Activated CD8-positive, alpha-beta memory T cell treated with anti-CD3 and anti-CD28 coated beads, Interleukin-2, amount 50 U/mL, for 24 hours (primary cell): ENCODE data around the gene SLC1A2.

Source experiments
- DNase-seq: peaks from one replicate; pipeline ENCODE4 v3.0.0-alpha.2; 2020; ENCODE audit errors: extremely low read depth

The SLC1A2 gene

DNA sequence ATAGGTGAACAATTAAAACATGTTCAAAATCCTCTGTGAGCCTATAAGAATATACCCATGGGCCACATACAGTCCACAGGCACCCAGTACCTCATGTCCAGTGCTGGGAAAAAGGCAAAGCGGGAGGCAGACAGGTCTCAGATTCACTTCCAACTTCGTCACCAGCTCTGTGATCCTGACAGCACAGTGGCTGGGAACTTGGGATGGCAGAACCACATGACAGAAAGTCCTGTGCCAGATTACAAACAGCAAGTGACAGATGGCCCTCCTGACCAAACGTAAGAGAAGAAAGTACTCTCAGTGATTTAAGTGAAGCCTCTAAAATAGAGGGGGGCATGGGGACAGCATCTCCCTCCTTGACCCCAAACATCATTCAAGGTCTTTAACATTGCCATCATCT, 5.8 kb downstream of the SLC1A2 start:
- no peak for DNase-seq

GRCh38 chr11:35412285-35412684, 7.1 kb downstream of the SLC1A2 start:
- DNase-seq: no peak

DNA sequence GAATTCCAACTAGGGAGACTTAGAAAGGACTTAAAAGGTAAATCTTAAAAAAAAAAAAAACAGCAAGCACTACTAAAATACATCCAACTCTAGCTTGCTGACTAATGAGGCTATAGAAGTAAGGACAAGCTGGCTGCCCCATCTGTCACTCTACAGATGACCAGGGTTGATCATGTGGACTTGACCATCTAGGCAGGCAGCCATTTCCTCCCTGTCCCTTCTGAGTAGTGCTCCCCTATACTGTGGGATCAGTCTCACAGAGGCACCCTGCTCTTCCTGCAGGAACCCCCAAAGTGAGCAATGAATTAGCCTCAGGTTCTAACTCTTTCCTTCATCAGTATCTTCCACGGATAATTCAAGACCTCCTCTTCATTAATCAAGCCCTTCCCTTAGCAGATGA, 12.3 kb downstream of the SLC1A2 start:
- no peak for DNase-seq

- DNase-seq: no peak
These were observed 15.0 kb downstream of the SLC1A2 start for GRCh38 chr11:35404388-35404775.

DNA sequence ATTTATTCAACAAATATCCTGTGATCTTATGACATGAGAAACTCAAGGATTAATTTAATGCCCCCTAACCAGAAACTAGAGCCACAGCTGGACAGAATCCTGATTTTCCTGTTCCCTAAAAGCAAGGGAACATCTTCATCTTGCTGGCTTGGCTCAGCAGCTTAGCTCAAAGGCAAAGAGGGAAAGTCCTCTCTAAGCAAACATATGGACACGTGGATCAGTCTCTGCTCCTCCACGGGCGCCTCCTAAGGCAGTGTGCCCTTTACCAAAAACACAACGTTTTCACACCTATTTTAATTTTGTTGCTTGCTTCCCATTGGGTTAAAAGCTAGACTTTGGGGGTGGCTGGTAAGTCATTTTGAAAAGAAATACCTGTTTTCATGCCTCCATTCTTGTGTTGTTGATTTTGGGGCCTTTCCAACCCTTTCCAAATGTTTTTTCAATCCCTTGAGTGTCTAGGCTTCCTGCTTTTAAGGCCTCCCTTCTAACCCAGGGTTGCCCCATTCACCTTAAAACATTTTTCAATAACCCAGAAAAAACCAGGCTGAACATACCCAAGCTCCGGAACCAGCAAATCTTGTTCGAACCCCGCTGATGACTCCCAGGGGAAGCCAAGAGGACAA, 15.5 kb downstream of the SLC1A2 start:
- DNase-seq: no peak

DNA sequence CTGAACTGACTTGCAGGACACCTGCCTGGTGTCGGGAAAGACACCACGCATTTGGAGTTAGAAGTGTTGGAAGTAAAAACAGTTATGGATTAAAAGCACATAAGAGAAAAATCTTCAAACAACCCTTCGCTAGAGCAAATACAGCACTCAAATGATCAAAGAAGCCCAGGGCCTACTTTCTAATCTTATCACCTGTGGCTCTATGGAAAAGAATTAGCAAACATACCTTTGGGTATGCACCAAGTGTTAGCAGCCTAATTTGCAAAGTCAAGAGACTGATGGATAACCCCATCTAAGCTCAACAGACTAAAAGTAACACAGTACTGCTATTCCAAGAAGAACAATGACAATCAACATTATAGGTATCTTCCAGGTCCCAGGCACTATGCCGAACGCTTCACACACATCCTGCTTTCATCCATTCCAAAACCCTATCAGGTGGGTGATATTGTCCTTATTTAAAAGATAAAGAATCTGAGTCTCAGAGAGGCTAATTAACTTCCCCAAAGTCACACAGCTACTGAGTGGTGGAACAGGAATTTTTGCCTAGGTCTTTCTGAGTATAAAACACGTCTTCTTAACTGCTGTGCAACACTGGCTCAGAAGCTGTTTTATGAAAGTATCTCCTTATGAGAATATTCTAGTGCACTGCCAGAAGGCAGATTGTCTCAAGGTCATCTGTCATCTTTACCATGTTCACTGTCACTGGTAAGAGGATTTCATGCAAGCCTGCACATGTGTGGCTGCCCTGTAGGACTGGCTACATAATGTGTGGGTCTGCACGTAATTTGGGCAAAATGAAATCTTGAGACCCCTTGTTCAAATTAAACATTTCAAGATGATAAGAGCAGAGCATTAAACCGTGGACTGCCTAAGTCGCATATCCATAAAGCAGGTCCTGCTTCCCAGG, 16.4 kb downstream of the SLC1A2 start:
- DNase-seq: no peak

- no peak for DNase-seq
These were observed 20.5 kb downstream of the SLC1A2 start for GRCh38 chr11:35398881-35399280.

- no peak for DNase-seq
These were observed 24.4 kb downstream of the SLC1A2 start for GRCh38 chr11:35394941-35395340.

DNA sequence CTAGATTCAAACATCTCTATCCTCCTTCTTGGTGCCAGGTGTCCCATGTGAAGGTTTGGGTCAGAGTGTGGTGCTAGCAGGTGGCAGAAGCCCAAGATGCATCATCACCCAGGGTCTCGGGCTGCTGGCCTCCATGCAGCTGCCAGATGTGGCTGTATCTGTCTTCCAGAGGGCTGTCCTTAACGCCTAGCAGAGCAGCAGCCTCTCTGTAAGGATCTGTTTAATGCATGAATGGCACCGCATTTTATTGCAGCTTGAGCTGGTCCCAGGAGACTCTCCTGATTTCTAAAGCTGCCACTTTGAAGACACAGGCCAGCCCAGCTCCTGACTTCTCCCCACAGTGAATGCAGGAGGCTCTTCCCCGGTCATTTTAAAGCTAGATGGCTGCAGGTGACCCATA, 26.3 kb downstream of the SLC1A2 start:
- no peak for DNase-seq

- peak; percentile 66 for DNase-seq
These were observed 27.3 kb downstream of the SLC1A2 start for GRCh38 chr11:35391922-35392688.

- DNase-seq: no peak
These were observed 28.3 kb downstream of the SLC1A2 start for GRCh38 chr11:35390737-35391682.

GRCh38 chr11:35389897-35390465, 29.4 kb downstream of the SLC1A2 start:
- DNase-seq: no peak

DNA sequence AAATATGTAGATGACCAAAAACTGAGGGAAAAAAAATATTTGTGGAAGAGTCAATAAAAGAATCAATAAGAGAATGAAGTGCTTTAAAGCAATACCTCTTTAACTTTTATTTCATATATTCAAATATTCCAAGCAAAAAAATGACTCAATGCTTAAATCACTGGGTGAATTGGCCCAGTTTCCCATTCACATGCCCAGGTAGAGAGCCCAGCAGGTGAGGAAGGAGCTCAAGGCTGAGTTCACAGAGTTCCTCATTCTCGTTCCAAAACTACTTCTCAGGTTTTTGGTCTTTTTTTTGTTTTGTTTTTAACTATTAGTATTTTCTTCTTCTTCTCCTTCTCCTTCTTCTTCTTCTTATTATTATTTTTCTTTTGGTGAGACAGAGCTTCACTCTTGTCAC, 30.2 kb downstream of the SLC1A2 start:
- no peak for DNase-seq

DNA sequence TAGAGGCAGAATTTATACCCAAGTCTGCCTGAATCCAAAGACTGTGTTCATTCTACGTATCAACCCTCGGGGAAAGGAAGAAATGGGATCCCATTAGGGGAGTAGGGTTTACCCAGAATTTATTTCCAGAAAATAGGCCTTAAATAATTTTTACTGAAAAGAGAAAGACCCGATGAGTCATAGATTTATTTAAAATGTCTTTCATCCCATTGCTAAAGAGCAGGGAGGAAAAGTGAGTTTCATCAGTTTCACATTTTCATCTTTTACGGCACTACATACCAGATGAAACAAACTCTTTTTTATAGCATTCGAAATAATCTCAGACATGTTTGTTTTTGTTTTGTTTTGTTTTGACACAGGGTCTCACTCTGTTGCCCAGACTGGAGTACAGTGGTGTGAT, 31.3 kb downstream of the SLC1A2 start:
- no peak for DNase-seq

GRCh38 chr11:35387111-35387982, 32.0 kb downstream of the SLC1A2 start:
- no peak for DNase-seq

- no peak for DNase-seq
These were observed 35.4 kb downstream of the SLC1A2 start for GRCh38 chr11:35383953-35384352.

DNA sequence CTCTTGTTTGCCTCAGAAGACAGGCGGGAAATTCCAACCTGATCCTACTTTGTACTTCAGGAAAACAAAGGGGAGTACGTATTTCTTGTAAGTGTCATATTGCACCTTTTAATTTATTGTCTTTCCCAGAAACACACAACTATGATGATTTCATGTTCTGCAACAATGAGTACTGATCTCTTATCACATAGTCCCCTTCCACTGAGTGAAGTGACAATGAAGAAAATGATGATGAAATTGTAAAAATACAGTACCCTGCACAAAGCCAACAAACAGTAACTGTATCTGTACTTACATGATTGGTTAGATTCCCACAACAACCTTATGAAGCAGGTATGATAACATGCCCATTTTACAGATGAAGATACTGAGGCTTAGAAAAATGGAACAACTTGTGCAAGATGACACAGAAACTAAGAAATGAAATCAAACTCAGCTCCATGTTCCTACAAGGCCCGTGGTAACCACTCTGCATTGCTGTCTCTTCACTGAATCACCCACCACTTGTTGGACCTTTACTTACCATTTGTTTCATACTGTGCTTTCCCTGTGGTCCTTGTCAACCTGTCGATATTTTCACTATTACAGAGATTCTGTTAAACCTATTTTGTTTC, 37.5 kb downstream of the SLC1A2 start:
- DNase-seq: no peak

- no peak for DNase-seq
These were observed 38.8 kb downstream of the SLC1A2 start for GRCh38 chr11:35380603-35381002.

- DNase-seq: no peak
These were observed 42.1 kb downstream of the SLC1A2 start for GRCh38 chr11:35377262-35377661.

- DNase-seq: no peak
These were observed 42.7 kb downstream of the SLC1A2 start for GRCh38 chr11:35376613-35377012.
